GM19193 (cell line): Measurements from ENCODE around the gene R3HCC1L.

Experiments
- POLR2A ChIP-seq: IDR thresholded peaks from 4 replicates; pipeline ENCODE4 v1.6.1; 2011; ENCODE audit not compliant: insufficient read depth, insufficient read length; ENCODE audit errors: extremely low read depth

The R3HCC1L gene

DNA sequence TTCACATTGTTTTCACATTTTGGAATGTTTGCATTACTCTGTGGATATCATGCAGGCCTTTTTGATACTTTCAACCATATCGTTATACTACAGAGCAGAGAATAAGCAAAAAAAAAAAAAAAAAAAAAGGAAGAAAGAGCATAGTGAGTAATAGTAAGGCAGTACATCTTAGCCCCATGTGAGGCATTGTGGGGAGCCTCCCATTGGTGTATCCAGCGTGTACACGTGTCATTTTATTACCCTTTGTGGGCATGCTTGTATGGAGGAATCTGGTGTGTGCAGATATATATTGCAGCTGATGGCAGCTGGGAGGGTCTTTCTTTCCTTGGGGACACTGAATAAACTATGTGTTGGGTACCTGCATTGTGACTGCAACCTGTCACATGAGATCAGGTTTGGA, 19.6 kb downstream of the R3HCC1L start:
- TF ChIP-seq POLR2A: no peak

DNA sequence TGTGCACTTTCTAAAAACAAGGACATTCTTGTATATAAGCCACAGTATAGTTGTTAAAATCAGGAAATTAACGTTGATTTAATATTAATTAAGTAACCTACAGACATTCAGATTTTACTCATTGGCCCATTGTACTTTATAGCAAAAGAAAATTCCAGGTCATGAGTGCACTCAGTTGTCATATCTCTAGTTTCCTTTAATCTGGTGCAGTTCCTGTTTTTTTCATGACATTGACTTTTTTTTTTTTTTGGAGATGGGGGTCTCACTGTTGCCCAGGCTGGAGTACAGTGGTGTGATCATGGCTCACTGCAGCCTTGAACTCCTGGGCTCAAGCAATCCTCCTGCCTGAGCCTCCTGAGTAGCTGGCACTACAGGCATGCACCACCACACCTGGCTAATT, 24.1 kb downstream of the R3HCC1L start:
- TF ChIP-seq POLR2A: no peak

DNA sequence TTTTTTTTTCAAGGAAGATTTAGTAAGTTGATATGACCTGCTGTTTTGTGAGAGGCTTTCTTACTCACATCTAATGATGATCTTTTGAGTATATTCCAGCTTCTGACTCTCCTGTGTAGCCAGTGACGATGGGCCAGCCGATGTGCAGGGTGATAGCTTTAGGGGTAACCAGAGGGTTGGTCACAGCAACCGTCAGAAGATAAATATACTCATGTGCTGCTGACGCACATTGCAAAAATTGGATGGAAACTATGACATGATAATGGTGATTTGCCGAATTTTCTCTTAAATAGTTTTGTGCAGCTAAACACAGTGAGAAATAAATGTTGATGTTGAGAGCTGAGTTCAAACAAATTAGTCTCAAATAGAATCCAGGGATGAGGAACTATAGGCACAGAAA, 29.5 kb downstream of the R3HCC1L start:
- TF ChIP-seq POLR2A: no peak

DNA sequence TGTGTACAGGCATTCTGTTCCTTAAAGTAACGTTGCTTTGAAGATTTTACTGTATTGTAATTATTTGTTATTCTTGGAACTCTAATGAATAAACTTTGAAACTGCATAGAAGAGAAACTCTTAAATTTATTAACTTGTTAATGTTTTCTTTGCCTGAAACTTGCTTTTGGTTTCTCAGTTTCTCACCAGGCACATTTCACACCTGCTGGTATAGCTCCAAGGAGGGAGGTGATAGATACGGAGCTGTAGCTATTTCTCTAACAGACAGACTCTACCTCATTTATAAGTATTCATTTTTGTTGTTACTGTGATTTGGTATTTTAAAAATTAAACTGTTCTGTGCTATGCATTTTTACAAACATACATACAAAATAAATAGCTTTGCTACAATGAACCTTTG, 32.7 kb downstream of the R3HCC1L start:
- no peak for TF ChIP-seq POLR2A

DNA sequence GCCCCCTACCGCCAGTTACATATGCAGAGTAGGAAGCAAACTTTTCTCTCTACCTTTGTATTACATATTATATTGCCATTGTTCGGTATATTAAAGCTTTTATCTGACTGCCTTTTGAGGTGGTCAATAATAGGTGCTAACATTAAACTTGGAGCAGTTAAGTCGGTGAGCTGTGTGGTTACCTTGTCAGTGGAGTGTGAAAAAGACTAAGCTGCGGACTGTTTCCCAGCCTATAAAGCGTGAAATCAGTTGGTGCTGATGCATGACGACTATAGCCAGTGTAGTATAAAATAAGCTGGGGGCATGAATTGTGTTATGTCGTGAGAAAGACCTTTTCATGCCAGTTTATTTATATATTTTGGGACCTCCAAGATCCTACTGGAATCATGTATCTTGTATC, 33.7 kb downstream of the R3HCC1L start:
- TF ChIP-seq POLR2A: no peak

DNA sequence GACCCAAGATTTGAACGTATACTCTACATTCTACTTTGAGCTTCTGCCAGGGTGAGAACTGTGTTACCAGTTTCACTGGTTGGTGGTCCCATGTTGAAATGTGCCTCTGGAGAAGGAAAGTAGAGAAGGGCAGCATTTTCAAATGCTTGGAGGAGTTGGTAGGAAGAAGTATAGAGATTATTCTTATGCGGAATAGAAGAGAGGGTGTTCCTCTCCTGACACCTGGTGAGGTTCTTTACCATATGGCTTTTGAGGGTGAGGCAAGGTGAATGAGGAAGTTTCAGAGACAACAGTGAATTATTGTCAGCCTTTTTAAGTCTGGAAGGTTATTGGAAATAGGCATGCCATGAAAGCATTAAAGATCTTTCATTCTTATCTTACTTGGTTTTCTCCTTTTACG, 34.3 kb downstream of the R3HCC1L start:
- TF ChIP-seq POLR2A: no peak

DNA sequence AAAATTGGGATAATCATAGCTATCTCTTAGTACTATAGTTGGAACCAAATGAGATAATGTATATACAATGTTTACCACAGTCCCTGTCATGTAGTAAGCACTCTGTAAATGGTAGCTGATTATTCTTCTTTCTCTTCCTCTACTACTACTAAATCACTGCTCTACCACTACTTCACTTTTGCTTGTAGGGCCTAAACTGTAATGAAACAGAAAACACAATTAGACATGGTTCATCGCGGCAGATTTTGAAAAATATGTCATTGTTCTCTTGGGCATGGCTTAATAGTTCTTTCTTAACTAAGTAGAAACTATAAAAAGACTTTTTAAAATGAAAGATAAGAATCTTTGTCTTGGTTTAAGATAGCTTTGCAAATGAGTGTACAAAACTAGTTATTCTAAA, 34.9 kb downstream of the R3HCC1L start:
- no peak for TF ChIP-seq POLR2A

DNA sequence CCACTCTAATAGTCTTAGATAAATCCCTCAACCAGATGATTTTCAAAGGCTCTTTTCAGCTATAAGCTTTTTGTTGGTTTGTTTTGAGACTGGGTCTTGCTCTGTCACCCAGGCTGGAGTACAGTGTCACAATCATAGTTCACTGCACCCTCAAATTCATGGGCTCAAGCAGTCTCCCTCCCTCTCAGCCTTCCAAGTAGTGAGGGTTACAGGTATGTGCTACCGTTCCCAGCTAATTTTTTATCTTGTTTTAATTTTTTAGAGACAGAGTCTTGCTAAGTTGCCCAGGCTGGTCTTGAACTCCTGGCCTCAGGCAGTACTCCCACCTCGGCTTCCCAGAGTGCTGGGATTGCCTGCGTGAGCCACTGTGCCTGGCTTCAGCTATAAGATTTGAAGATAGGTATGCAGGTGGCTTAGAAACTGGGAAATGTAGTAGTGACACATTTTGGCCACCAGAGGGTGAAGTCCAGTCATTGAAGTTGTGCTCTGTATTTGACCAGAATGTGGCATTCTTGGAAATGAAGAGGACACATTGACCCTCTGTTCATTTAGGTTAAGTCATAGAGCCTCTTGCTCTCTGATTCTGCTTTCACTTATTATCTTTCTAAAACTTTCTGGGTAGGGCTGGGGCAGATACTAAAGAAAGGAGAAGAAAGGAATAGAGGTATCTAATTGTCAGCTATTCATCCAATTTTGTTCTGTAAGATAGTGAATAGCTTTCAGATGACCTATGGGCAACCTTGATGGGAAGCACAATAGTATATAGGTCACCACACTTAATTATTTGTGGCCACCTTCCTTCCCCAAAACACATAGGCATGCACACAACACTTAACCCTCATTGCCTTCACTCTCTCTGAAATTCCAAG, 36.0 kb downstream of the R3HCC1L start:
- no peak for TF ChIP-seq POLR2A

DNA sequence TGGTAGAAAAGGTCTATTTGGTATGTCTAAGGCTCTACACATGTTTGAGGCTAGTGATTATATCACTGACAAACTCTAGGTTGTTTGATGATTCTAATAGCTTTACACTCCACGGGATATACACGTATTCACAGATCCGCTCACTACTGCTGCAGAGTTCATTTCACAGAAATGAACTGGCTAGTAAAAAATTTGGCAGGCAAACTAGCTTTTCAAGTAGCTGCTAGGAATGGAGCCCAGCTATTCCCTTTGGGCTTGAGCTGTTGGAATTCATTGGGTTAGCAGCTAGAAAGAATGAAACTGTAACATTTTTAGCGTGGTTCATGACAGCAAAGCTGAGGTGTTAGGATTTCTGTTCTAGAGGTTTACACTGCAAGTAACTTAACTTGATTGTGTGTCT, 37.6 kb downstream of the R3HCC1L start:
- TF ChIP-seq POLR2A: no peak

DNA sequence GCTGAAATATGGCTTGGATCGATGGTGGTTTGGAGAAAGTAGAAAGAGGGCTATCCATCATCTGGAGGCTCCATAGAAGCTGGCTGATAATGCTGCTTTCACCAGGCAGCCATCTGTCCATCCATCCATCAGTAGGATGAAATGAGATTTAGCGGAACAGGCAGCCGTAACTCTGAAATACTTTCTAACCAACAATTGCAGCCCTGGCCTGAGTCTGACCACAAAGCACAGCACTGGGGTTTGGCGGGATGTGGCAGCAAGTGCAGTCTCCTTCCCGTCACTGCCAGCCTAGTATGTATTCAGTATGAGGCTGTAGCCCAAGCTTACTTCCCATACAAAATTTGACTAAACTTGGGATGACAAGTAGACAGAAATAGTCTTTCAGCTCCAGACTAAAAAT, 38.0 kb downstream of the R3HCC1L start:
- no peak for TF ChIP-seq POLR2A

DNA sequence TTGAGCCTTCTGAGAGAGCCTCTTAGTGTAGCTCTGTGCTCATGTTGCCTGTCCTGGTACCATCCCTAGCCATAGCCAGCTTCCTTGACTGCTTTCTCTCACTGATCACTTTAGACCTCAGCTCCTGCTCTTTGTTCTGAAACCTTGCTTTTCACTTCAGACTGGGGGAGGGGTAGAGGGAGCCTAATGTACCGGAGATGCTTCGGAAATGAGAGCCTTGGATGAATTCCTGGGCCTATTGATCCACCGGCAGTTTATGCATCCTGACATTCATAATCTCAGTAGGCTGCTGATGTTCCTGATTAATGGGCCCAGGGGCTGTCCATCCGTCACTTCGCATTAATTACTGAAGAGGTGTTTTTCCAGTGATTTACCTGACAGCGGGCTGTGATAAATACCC, 38.8 kb downstream of the R3HCC1L start:
- TF ChIP-seq POLR2A: no peak

DNA sequence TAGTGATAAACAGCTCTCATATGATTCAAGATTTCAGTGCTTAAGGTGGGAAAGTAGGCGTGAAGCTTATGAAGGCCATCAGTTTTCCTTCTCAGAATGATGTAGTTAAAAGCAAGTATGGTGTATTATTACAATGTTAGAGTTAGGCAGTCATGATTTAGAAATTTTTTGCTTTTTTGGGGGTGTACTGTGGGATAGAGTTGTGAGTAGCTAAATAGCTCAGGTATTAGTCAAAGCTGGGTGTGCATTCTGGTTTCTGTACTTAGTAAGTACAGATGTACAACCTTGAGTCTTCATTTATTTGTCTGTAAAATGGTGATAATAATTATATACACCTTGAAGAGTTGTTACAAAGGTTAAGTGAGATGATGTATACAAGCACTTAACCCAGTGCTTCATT, 52.2 kb downstream of the R3HCC1L start:
- no peak for TF ChIP-seq POLR2A

DNA sequence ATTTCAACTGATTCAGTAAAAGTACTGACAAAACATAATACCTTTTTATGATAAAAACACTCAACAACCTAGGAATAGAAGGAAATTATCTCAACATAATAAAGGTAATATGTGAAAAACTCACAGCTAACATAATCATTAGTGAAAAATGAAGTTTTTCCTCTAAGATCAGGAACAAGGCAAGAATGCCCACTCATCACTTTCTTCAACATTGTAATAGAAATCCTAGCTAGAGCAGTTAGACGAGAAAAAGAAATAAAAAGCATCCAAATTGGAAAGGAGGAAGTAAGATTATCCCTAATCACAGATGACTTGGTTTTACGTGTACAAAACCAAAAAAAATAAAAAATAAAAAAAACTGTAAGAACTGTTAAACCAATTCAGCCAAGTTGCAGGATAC, 58.6 kb downstream of the R3HCC1L start:
- no peak for TF ChIP-seq POLR2A

DNA sequence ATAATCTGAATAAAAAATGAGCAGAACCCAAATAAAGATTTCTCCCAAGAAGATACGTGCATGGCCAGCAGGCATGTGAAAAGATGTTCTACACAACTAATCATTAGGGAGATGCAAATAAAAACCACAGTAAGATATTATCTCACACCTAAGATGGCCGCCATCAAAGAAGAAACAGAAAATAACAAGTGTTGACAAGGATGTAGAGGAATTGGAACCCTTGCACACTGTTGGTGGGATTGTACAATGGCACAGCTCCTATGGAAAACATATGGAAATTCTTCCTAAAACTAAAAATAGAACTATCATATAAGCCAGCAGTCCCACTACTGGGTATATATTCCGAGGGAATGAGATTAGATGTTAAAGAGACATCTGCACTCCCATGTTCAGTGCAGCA, 60.2 kb downstream of the R3HCC1L start:
- no peak for TF ChIP-seq POLR2A

DNA sequence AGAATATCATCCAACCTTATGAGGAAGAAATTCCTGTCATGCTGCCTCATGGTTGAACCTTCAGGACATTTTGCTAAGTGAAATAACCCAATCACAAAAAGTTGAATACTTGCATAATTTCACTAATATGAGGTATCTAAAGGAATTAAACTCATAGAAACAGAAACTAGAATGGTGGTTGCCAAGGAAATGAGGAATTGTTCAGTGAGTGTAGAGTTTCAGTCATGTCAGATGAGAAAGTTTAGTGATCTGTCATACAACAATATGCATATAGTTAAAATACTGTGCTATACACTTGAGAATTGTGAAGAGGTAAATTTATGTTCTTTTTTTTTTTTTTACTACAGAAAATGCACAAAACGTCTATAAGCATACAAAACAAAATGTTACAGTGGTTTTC, 60.7 kb downstream of the R3HCC1L start:
- TF ChIP-seq POLR2A: no peak

DNA sequence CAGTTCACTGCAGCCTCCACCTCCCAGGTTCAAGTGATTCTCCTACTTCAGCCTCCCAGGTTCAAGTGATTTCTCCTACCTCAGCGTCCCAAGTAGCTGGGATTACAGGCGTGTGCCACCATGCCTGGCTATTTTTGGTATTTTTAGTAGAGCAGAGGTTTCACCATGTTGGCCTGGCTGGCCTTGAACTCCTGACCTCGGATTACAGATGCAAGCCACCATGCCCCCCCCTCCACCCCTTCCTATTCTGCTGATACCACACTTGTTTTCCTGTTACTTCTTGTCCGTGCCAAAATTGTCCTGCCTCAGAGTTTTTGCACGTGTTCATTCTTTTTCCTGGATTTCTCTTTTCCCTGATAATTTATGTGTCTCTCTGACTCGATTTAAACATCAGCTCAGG, 62.5 kb downstream of the R3HCC1L start:
- TF ChIP-seq POLR2A: no peak

DNA sequence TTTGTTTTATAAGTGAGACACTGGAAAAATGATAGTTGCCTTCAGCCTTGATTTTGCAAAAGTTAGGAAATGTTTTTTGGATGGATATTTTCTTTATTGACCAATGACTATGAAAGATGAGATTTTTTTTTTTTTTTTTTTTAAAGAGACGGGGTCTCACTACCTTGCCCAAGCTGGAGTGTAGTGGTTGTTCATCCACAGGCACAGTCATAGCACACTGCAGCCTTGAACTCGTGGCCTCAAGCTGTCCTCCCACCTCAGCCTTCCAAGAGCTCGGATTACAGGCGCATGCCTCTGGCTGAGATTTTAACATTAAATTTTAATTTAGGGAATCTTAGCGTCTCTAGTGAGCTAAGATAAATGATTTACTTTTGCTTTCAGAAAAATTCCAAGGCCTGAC, 67.3 kb downstream of the R3HCC1L start:
- no peak for TF ChIP-seq POLR2A
